HCT116 (cell line): Measurements from ENCODE around the gene CDC42EP3. TPM values are rescaled to one million over a fixed set of nuclear protein-coding genes. Genes with fewer than 3 reads are reported as not detected.

Experiments used
- ATAC-seq: fragments of 200-7000 bp; cut with Tn5 transposase; 2 replicates; pipeline ENCODE4 v1.9.1; 2020; ENCODE audit warnings: mild to moderate bottlenecking, moderate library complexity
- BruUV-seq: library from RNA; stranded (reverse); fragments of 400-500 nt; replicated peaks from 2 replicates; lab custom pipeline; 2021; lab: Mats Ljungman, UMichigan
- CTCF ChIA-PET: fragments of 300-600 bp; sonication (Branson Sonifier 250); formaldehyde crosslinking; loops from one replicate; lab custom pipeline; 2021; ENCODE audit warnings: antibody characterized with exemption; lab: Charles Lee
- POLR2A ChIA-PET: fragments of 300-600, 350-600 bp; sonication (Branson Sonifier 250); formaldehyde crosslinking; loops from one replicate; lab custom pipeline; 2021; ENCODE audit warnings: antibody characterized with exemption; lab: Charles Lee
- RAD21 ChIA-PET, 2 experiments: fragments of 300-600 bp; sonication (Branson Sonifier 250); formaldehyde crosslinking; loops; one replicate each; lab custom pipeline; 2023; ENCODE audit warnings: low total read pairs in 2 of 2; ENCODE audit not compliant: uncharacterized antibody in 2 of 2, unreplicated experiment in 2 of 2, low non-redundant PET in 1 of 2; lab: Charles Lee
- DNase-seq: peaks from one replicate; pipeline ENCODE4 v3.0.0-alpha.2; 2010; ENCODE audit warnings: low read depth, low spot score
- H2AFZ ChIP-seq: fragments of 200-600 bp; shearing (Covaris generic), sonication (generic); 2 replicates; pipeline ENCODE4 v1.6.1; 2017; ENCODE audit warnings: low read depth, mixed run types, mixed read lengths, antibody characterized with exemption, low read length; ENCODE audit not compliant: poor library complexity, severe bottlenecking
- H3K27ac ChIP-seq: 2 replicates; pipeline ENCODE4 v1.5.1; 2012; ENCODE audit warnings: low read depth, low read length
- H3K27me3 ChIP-seq: fragments of 200-600 bp; sonication (generic); 2 replicates; pipeline ENCODE4 v1.6.1; 2016; ENCODE audit warnings: mixed run types, low read length, mixed read lengths; ENCODE audit not compliant: insufficient read depth
- H3K36me3 ChIP-seq, 2 experiments: fragments of 200-500 bp in 1 of 2; fragments of 200-600 bp in 1 of 2; sonication (Bioruptor generic) in 1 of 2; sonication (generic) in 1 of 2; 2 replicates each; pipeline versions ENCODE4 v1.5.1 to v1.6.1; 2014 to 2016; ENCODE audit warnings: low read length in 2 of 2, inconsistent platforms in 1 of 2, mixed read lengths in 1 of 2, mixed run types in 1 of 2; ENCODE audit not compliant: insufficient read depth in 2 of 2, control insufficient read depth in 1 of 2
- H3K4me1 ChIP-seq, 2 experiments: fragments of 200-600 bp in 1 of 2; sonication (generic) in 1 of 2; 2 replicates each; pipeline versions ENCODE4 v1.5.1 to v1.6.1; 2012 to 2017; ENCODE audit warnings: low read length in 2 of 2, inconsistent platforms in 1 of 2, mild to moderate bottlenecking in 1 of 2, mixed read lengths in 1 of 2, mixed run types in 1 of 2, moderate library complexity in 1 of 2; ENCODE audit not compliant: insufficient read depth in 2 of 2, control insufficient read depth in 1 of 2
- H3K4me2 ChIP-seq: fragments of 200-600 bp; sonication (generic); 2 replicates; pipeline ENCODE4 v1.6.1; 2017; ENCODE audit warnings: mixed run types, low read length, mixed read lengths
- H3K4me3 ChIP-seq, 2 experiments: fragments of 200-600 bp in 1 of 2; sonication (generic) in 1 of 2; replicated peaks in 1 of 2; 2 replicates each; pipeline ENCODE4 v1.5.1; 2011 to 2016; ENCODE audit warnings: low read length in 2 of 2, control low read depth in 1 of 2, low read depth in 1 of 2, mild to moderate bottlenecking in 1 of 2, mixed read lengths in 1 of 2, mixed run types in 1 of 2
- H3K79me2 ChIP-seq: fragments of 200-600 bp; sonication (generic); 2 replicates; pipeline ENCODE4 v1.6.1; 2017; ENCODE audit warnings: mild to moderate bottlenecking, mixed run types, low read length, moderate library complexity, mixed read lengths; ENCODE audit not compliant: insufficient read depth
- H3K9ac ChIP-seq: fragments of 200-600 bp; sonication (generic); 2 replicates; pipeline ENCODE4 v1.6.1; 2016; ENCODE audit warnings: low read length, mixed read lengths
- H3K9me2 ChIP-seq: fragments of 200-600 bp; sonication (generic), shearing (Covaris generic); 2 replicates; pipeline ENCODE4 v1.6.1; 2017; ENCODE audit warnings: mixed run types, mild to moderate bottlenecking, moderate library complexity; ENCODE audit not compliant: insufficient read depth
- H3K9me3 ChIP-seq, 2 experiments: fragments of 200-500 bp in 1 of 2; fragments of 200-600 bp in 1 of 2; sonication (Bioruptor generic) in 1 of 2; sonication (generic) in 1 of 2; 2 replicates each; pipeline ENCODE4 v1.6.1; 2014 to 2017; ENCODE audit warnings: low read length in 2 of 2, mixed read lengths in 2 of 2, inconsistent platforms in 1 of 2, low read depth in 1 of 2, mild to moderate bottlenecking in 1 of 2, mixed run types in 1 of 2, moderate library complexity in 1 of 2; ENCODE audit not compliant: control insufficient read depth in 1 of 2, insufficient read depth in 1 of 2
- H4K20me1 ChIP-seq: fragments of 200-600 bp; sonication (generic), shearing (Covaris generic); 2 replicates; pipeline ENCODE4 v1.6.1; 2017; ENCODE audit warnings: mixed run types, mild to moderate bottlenecking, moderate library complexity; ENCODE audit not compliant: insufficient read depth
- CBX3 ChIP-seq: IDR thresholded peaks from 2 replicates; pipeline ENCODE4 v1.6.1; 2012; ENCODE audit warnings: low read depth
- EGR1 ChIP-seq: IDR thresholded peaks from 2 replicates; pipeline ENCODE4 v1.6.1; 2012; ENCODE audit warnings: low read depth
- FOSL1 ChIP-seq: IDR thresholded peaks from 2 replicates; pipeline ENCODE4 v1.6.1; 2012; ENCODE audit warnings: low read depth
- JUND ChIP-seq: IDR thresholded peaks from 2 replicates; pipeline ENCODE4 v1.6.1; 2012
- POLR2A ChIP-seq: IDR thresholded peaks from 2 replicates; pipeline ENCODE4 v1.7.0; 2011; ENCODE audit warnings: borderline replicate concordance; ENCODE audit not compliant: insufficient read depth, insufficient read length; ENCODE audit errors: extremely low read depth
- RAD21 ChIP-seq: IDR thresholded peaks from 2 replicates; pipeline ENCODE4 v1.6.1; 2012; ENCODE audit warnings: low read depth, mild to moderate bottlenecking
- SIN3A ChIP-seq: IDR thresholded peaks from 2 replicates; pipeline ENCODE4 v1.6.1; 2012; ENCODE audit warnings: low read depth
- SP1 ChIP-seq: IDR thresholded peaks from 2 replicates; pipeline ENCODE4 v1.6.1; 2012; ENCODE audit warnings: low read depth
- SRF ChIP-seq: IDR thresholded peaks from 2 replicates; pipeline ENCODE4 v1.6.1; 2012; ENCODE audit warnings: low read depth
- TCF7L2 ChIP-seq: IDR thresholded peaks from 2 replicates; pipeline ENCODE4 v1.7.0; 2011; ENCODE audit warnings: borderline replicate concordance, inconsistent platforms; ENCODE audit not compliant: insufficient read depth, insufficient read length; ENCODE audit errors: extremely low read depth
- YY1 ChIP-seq: IDR thresholded peaks from 2 replicates; pipeline ENCODE4 v1.6.1; 2011; ENCODE audit warnings: low read length, low read depth, moderate library complexity, mild to moderate bottlenecking; ENCODE audit not compliant: insufficient replicate concordance; ENCODE audit errors: extremely low read depth
- ZFX ChIP-seq: fragments of 450-650 bp; IDR thresholded peaks from 2 replicates; pipeline ENCODE4 v1.6.1; 2017
- intact Hi-C: fragments of 100-400 bp; cut with micrococcal nuclease; formaldehyde crosslinking; loops from 2 replicates; pipeline ENCODE4 v1.10.0; 2022
- total RNA-seq: library from RNA; stranded (reverse); gene quantifications from one replicate; pipeline ENCODE4 v1.2.1, GENCODE V29; 2021; ENCODE audit not compliant: unreplicated experiment
- TF ChIP-seq, protein P1 (sequence below), 3 experiments: fragments of 200-600 bp in 1 of 3; sonication (generic) in 1 of 3; IDR thresholded peaks in 2 of 3; conservative IDR thresholded peaks in 1 of 3; 2 replicates each; pipeline ENCODE4 v1.5.1; 2012 to 2017; ENCODE audit warnings: low read depth in 2 of 3, low read length in 2 of 3, antibody characterized with exemption in 1 of 3, borderline replicate concordance in 1 of 3, control low read depth in 1 of 3, mild to moderate bottlenecking in 1 of 3, mixed read lengths in 1 of 3, mixed run types in 1 of 3, moderate library complexity in 1 of 3; ENCODE audit not compliant: insufficient read depth in 1 of 3
- TF ChIP-seq, protein P2 (sequence below): IDR thresholded peaks from 2 replicates; pipeline ENCODE4 v1.6.1; 2012
- TF ChIP-seq, protein P3 (sequence below): IDR thresholded peaks from 2 replicates; pipeline ENCODE4 v1.6.1; 2012
- TF ChIP-seq, protein P4 (sequence below): IDR thresholded peaks from 2 replicates; pipeline ENCODE4 v1.6.1; 2011; ENCODE audit warnings: mild to moderate bottlenecking, low read length, moderate library complexity; ENCODE audit not compliant: insufficient replicate concordance; ENCODE audit errors: extremely low read depth

Gene CDC42EP3
- total RNA-seq, 1 experiment from 2014 or later: 38.2 TPM

DNA sequence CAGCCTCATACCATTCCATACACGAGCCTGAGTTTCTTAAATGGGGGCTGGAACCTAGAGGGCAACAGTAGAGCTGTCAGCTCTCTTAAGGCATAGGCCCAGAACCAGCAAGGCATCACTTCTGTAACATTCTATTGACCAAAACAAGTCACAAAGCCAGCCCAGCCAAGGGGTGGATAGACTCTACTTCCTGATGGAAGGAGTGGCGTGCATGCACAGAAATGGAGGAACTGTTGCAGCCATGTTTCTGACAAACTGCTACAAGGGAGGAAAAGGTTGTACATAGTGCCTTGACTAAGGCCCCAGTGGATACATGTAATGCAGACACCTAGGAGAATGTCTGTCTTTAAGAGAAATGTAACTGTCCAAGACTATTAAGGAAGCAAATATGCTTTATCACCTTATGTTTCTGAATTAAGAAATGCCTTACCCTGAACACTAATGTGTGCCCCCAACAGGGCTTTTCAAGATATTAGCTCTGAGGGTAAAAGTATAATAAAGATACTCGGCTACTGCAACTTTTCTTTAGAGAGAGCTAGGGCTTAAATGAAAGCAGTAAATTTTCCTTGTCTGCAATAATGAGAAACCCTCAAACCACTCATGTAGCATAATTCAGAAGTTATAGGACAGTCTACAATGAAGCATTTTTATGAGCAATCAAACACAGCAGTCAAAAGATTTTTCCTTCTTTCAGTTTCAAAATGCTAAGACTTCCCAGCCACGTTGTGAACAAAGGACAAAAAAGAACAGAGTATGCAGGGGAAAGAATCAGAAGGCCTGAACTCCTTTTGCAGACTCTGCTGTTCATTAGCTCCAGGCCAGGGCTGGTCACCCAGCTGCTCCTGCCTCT, 35.1 kb upstream of the CDC42EP3 start:
- CTCF ChIA-PET: no interaction called here
- Histone ChIP-seq H4K20me1 (no peaks in the 10 kb centered on the region), H3K4me3 (no peak overlapping the region), H2AFZ (no peak overlapping the region), H3K9me2 (no peaks in the 10 kb centered on the region), H3K27ac (no peak overlapping the region), H3K4me2 (no peak overlapping the region), H3K4me1 (peaks cover 7 to 9% of the 10 kb centered on the region in 2 experiments; a peak in 3 of 4 replicates), H3K27me3 (no peaks in the 10 kb centered on the region), H3K36me3 (no peaks in the 10 kb centered on the region), H3K9me3 (no peaks in the 10 kb centered on the region), H3K79me2 (no peaks in the 10 kb centered on the region), H3K9ac (no peak overlapping the region)
- TF ChIP-seq TCF7L2 (no peak), POLR2A (no peak), YY1 (no peak), CBX3 (no peak), FOSL1 (no peak), SRF (no peak), SIN3A (no peak), RAD21 (no peak), JUND (no peak), ZFX (no peak), SP1 (no peak), EGR1 (no peak)
- TF ChIP-seq, protein P1, sequence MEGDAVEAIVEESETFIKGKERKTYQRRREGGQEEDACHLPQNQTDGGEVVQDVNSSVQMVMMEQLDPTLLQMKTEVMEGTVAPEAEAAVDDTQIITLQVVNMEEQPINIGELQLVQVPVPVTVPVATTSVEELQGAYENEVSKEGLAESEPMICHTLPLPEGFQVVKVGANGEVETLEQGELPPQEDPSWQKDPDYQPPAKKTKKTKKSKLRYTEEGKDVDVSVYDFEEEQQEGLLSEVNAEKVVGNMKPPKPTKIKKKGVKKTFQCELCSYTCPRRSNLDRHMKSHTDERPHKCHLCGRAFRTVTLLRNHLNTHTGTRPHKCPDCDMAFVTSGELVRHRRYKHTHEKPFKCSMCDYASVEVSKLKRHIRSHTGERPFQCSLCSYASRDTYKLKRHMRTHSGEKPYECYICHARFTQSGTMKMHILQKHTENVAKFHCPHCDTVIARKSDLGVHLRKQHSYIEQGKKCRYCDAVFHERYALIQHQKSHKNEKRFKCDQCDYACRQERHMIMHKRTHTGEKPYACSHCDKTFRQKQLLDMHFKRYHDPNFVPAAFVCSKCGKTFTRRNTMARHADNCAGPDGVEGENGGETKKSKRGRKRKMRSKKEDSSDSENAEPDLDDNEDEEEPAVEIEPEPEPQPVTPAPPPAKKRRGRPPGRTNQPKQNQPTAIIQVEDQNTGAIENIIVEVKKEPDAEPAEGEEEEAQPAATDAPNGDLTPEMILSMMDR (IDR thresholded peaks at IDR 0.05 in 2 of 3, conservative IDR thresholded peaks at IDR 0.05 in 1 of 3; ENCODE audit: borderline replicate concordance in 1 of 3, insufficient read depth in 1 of 3, low read depth in 2 of 3, low read length in 2 of 3): no peak
- TF ChIP-seq, protein P2, sequence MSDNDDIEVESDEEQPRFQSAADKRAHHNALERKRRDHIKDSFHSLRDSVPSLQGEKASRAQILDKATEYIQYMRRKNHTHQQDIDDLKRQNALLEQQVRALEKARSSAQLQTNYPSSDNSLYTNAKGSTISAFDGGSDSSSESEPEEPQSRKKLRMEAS: no peak
- TF ChIP-seq, protein P3, sequence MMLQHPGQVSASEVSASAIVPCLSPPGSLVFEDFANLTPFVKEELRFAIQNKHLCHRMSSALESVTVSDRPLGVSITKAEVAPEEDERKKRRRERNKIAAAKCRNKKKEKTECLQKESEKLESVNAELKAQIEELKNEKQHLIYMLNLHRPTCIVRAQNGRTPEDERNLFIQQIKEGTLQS: no peak
- TF ChIP-seq, protein P4, sequence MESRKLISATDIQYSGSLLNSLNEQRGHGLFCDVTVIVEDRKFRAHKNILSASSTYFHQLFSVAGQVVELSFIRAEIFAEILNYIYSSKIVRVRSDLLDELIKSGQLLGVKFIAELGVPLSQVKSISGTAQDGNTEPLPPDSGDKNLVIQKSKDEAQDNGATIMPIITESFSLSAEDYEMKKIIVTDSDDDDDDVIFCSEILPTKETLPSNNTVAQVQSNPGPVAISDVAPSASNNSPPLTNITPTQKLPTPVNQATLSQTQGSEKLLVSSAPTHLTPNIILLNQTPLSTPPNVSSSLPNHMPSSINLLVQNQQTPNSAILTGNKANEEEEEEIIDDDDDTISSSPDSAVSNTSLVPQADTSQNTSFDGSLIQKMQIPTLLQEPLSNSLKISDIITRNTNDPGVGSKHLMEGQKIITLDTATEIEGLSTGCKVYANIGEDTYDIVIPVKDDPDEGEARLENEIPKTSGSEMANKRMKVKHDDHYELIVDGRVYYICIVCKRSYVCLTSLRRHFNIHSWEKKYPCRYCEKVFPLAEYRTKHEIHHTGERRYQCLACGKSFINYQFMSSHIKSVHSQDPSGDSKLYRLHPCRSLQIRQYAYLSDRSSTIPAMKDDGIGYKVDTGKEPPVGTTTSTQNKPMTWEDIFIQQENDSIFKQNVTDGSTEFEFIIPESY: no peak
- POLR2A ChIA-PET: no interaction called here
- ATAC-seq: no peak
- DNase-seq: no peak
- RAD21 ChIA-PET: interaction anchor here in 1 of 2 experiments (1.1 kb wide), 1 partner anchor 126 kb away, joined by 4 read pairs; no protein-coding TSS in a partner anchor
- intact Hi-C loops: no loop called here
- BruUV-seq: no TSS peak
